ENCODE data around the gene MAP2. TPM values are rescaled to one million over a fixed set of nuclear protein-coding genes. Genes with fewer than 3 reads are reported as not detected.
A peak's percentile ranks its signal among the peaks of the same experiment; 100 is the strongest.

The MAP2 gene
- total RNA-seq, 2 donors from 2014 or later = 18.8 to 30.7 TPM

- intact Hi-C loops (cut with DNase I) = no loop called here
- no peak for DNase-seq (ENCODE audit: low spot score)
- Histone ChIP-seq H3K9me3 (no peaks in the 10 kb centered on the region), H3K4me1 (replicated peaks) (no peaks in the 10 kb centered on the region), H3K27ac (no peak overlapping the region), H3K27me3 (replicated peaks; ENCODE audit: insufficient read depth) (no peaks in the 10 kb centered on the region), H3K36me3 (no peaks in the 10 kb centered on the region), H3K4me3 (no peak overlapping the region)
- TF ChIP-seq POLR2AphosphoS5 (IDR thresholded peaks at IDR 0.05) (no peak), CTCF (IDR thresholded peaks at IDR 0.05) (no peak), POLR2A (IDR thresholded peaks at IDR 0.05) (no peak)
- WGBS = 97% methylated on average over 1 of the region's 1 CpG
These were observed 12.6 kb upstream of the MAP2 start for GRCh38 chr2:209411296-209411695.

GRCh38 chr2:209411718-209412117, 12.1 kb upstream of the MAP2 start:
- intact Hi-C loops (cut with DNase I) = no loop called here
- Histone ChIP-seq H3K27ac (no peak overlapping the region), H3K9me3 (no peaks in the 10 kb centered on the region), H3K27me3 (replicated peaks; ENCODE audit: insufficient read depth) (no peaks in the 10 kb centered on the region), H3K4me3 (no peak overlapping the region), H3K36me3 (no peaks in the 10 kb centered on the region), H3K4me1 (replicated peaks) (no peaks in the 10 kb centered on the region)
- WGBS = 75% methylated on average over 4 of the region's 4 CpGs
- TF ChIP-seq POLR2AphosphoS5 (IDR thresholded peaks at IDR 0.05) (no peak), POLR2A (IDR thresholded peaks at IDR 0.05) (no peak), CTCF (IDR thresholded peaks at IDR 0.05) (no peak)
- no peak for DNase-seq (ENCODE audit: low spot score)

- no peaks in the 10 kb centered on the region for H3K4me1 ChIP-seq (replicated peaks)
- intact Hi-C loops (cut with DNase I) = no loop called here
- no peaks in the 10 kb centered on the region for H3K9me3 ChIP-seq
- TF ChIP-seq POLR2AphosphoS5 (IDR thresholded peaks at IDR 0.05) (no peak), POLR2A (IDR thresholded peaks at IDR 0.05) (no peak), CTCF (IDR thresholded peaks at IDR 0.05) (no peak)
- no peaks in the 10 kb centered on the region for H3K36me3 ChIP-seq
- no peak for DNase-seq (ENCODE audit: low spot score)
- no peaks in the 10 kb centered on the region for H3K27me3 ChIP-seq (replicated peaks; ENCODE audit: insufficient read depth)
- no peak overlapping the region for H3K4me3 ChIP-seq
- H3K27ac ChIP-seq = no peak overlapping the region
- WGBS = 54% methylated on average over 1 of the region's 1 CpG
These were observed 10.4 kb upstream of the MAP2 start for GRCh38 chr2:209413311-209414014.

- H3K27ac ChIP-seq = peak overlapping the region in 1 of 2 donors; percentile 10
- DNase-seq (ENCODE audit: low spot score) = no peak
- no peaks in the 10 kb centered on the region for H3K4me1 ChIP-seq (replicated peaks)
- H3K9me3 ChIP-seq = no peaks in the 10 kb centered on the region
- no peaks in the 10 kb centered on the region for H3K27me3 ChIP-seq (replicated peaks; ENCODE audit: insufficient read depth)
- no peak overlapping the region for H3K4me3 ChIP-seq
- TF ChIP-seq CTCF (IDR thresholded peaks at IDR 0.05) = no peak
- no peak for TF ChIP-seq POLR2A (IDR thresholded peaks at IDR 0.05)
- TF ChIP-seq POLR2AphosphoS5 (IDR thresholded peaks at IDR 0.05) = peak; percentile 52
- intact Hi-C loops (cut with DNase I) = no loop called here
- no peaks in the 10 kb centered on the region for H3K36me3 ChIP-seq
These were observed 6.9 kb upstream of the MAP2 start for GRCh38 chr2:209416913-209417312.

GRCh38 chr2:209422191-209422754, 1.6 kb upstream of the MAP2 start:
- WGBS = 70% methylated on average over 6 of the region's 6 CpGs
- no peak overlapping the region for H3K27ac ChIP-seq
- H3K36me3 ChIP-seq = no peaks in the 10 kb centered on the region
- H3K4me3 ChIP-seq = no peak overlapping the region
- DNase-seq (ENCODE audit: low spot score) = no peak
- H3K4me1 ChIP-seq (replicated peaks) = no peaks in the 10 kb centered on the region
- intact Hi-C loops (cut with DNase I) = loop anchor here (5.0 to 10.0 kb wide), 2 partner anchors 85 to 133 kb away; no protein-coding TSS in a partner anchor
- H3K27me3 ChIP-seq (replicated peaks; ENCODE audit: insufficient read depth) = no peaks in the 10 kb centered on the region
- TF ChIP-seq POLR2A (IDR thresholded peaks at IDR 0.05) (no peak), CTCF (IDR thresholded peaks at IDR 0.05) (no peak), POLR2AphosphoS5 (IDR thresholded peaks at IDR 0.05) (no peak)
- no peaks in the 10 kb centered on the region for H3K9me3 ChIP-seq
